GM19240 (cell line): Measurements from ENCODE around the gene TOX2.

Experiments
- DNase-seq: peaks from one replicate; pipeline ENCODE4 v3.0.0; 2011; ENCODE audit warnings: low spot score; ENCODE audit not compliant: insufficient read length

TOX2 gene

DNA sequence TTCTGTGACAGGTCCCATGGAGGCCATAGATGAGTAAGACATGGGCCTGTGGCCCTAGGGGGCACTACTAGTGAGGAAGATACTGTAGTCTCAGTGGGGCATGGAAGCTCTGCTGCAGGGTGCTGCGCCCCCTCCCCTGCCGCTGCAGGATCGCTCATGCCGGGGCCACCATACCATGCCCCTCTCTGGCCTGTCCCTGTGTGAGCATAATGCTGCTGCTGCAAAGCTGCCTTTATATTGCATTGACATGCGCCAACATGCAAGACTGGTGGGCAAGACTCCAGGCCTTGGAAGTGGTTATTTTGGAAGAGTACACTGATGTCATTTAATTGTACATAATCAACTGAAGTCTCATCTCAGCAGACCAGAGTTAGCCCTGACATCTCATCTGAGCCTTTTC is 60.0 kb downstream of the TOX2 start:
- DNase-seq: no peak

DNA sequence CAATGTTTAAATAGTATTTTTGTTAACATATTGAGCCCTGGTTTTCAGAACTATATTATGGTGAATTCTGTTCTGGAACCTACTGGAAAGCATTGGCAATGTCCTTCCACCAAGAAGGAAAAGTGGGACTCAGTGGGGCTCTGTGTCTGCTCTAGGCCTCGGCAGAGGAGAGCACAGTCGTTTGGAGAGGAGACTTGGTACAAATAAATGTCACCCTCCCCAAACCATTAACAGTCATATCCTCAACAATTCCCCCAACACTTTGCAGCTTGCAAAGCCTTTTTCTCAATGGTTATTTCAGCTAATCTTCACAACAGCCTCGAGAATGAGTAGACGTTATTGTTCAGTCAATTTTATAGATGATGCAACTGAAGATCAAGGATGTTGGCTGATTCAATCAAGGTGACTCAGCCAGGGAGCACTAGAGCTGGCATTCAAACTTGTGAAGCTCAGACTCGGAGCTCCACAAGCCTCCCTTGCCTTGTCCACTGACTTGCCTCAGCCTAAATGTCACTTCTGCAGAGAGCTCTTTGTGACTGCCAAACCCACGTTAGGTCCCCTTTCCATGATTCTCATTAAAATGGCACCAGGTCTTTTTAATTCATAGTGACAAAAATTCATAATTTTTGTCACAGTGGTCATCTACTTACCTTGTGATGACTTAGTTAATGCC is 60.6 kb downstream of the TOX2 start:
- DNase-seq: no peak

GRCh38 chr20:43976547-43976946 is 61.9 kb downstream of the TOX2 start:
- no peak for DNase-seq

DNA sequence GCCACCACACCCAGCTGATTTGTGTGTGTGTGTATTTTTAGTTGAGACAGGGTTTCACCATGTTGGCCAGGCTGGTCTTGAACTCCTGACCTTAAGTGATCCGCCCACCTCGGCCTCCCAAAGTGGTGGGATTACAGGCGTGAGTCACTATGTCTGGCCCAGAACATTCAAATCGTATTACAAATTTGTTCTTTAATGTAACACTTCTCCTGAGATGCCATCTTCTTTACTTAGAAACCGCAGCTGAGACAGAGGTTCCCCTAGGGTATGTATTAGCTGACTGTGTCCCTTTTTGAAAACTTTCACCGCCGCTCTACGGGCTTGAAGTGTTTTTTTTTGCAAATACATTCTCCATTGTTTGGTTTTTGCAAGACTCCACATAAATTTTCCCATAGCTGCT is 62.6 kb downstream of the TOX2 start:
- no peak for DNase-seq

GRCh38 chr20:43977962-43978361 is 63.3 kb downstream of the TOX2 start:
- DNase-seq: no peak

- no peak for DNase-seq
Observed at GRCh38 chr20:43979576-43980105, 65.0 kb downstream of the TOX2 start.

DNA sequence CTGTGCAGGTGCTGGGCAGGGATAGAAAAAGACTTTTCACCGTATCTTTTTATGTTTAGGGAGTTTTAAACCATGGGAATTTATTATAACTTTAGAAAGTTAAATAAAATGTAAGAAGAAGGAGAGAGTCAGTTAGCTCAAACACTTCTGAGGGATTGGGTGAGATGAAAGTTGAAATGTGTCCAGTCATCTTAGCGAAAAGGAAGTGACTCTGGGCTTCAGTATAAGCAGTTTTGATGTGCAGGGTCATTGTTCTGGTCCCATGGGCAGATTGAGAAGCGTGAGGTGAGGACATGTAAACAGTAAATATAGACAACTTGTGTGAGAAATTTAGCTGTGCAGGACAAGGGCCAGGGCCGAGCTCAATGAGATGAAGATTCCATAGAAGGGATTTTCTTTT is 66.9 kb downstream of the TOX2 start:
- no peak for DNase-seq

- no peak for DNase-seq
Observed at GRCh38 chr20:43982016-43982415, 67.4 kb downstream of the TOX2 start.

- no peak for DNase-seq
Observed at GRCh38 chr20:43982886-43983285, 68.2 kb downstream of the TOX2 start.

DNA sequence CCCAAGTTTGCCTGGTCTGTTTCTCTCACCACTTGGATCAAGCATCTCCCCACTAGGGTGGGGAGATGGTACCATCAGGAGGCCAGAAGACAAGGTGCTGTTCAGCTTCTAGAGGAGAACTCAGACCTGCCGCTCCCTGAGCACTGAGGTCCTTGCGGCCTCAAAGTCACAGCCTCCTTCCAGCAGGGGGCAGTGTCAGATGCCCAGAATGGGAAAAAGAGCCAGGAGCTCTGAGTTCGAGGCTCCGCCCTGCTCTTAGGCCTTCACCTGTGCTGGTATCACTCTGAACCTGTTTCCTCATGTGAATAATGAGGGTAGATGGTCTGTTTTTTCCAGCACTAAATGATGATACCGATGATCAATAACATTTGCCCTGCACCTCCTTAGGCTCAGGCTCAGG is 68.7 kb downstream of the TOX2 start:
- DNase-seq: no peak

DNA sequence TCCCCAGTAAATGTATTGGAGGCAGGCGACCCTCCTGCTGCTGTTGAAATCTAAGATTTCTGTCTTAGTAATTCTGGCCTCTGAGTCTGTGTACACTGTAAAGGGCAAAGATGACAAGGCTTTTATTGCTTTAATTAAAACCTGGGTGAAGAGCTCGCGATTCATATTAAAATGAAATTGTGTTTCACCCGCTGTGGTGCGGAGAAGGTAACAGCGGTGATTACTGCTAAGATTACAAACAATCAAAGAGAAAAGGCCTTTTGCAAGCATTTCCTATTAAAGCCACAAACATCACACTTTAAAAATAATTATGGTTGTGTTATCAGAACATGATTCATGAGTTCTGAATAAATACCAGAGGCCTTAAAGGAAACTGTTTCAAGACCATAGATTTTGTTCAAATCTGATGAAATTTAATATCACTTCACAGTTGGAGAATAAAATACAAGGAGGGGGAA is 69.3 kb downstream of the TOX2 start:
- no peak for DNase-seq

- no peak for DNase-seq
Observed at GRCh38 chr20:43984587-43984986, 69.9 kb downstream of the TOX2 start.

DNA sequence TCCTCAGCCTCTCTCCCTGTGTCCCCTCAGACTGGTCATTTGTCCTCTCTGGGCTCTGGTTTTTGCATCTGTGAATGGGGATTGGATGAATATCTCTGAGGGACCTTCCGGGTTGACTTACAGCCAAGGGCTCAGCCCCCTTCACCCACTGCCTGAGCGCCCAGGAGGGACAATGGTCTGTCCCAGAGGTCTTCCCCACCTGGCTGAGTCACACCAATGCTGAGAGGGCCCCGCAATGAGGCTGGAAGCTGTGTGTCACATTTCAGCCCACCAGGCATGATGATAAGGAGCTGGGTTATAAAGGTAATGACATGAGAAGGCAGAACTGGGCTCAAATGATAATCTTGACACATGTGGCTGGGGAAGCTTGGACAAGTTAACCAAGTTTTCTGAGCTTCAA is 70.5 kb downstream of the TOX2 start:
- no peak for DNase-seq

- no peak for DNase-seq
Observed at GRCh38 chr20:43985608-43986316, 71.1 kb downstream of the TOX2 start.

GRCh38 chr20:43987018-43987417 is 72.4 kb downstream of the TOX2 start:
- no peak for DNase-seq

DNA sequence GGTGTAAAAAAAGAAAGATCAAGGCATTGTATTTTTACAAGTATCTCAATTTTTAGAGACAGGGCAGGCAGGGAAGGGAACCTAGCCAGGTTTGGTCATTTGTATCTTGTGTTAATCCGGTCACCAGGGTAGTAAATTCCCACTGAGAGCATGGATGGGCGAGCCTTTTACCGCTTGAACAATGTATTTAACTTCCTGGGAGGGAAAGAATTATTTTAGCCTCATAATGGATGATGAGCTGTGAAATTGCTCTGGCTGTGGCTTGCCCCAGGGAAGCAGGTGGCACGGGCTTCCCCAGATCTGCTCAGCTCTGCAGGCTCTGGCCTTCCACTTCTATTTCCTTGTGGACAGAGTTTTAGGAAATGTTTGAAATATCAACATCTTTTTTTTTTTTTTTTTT is 72.9 kb downstream of the TOX2 start:
- DNase-seq: no peak

- DNase-seq: no peak
Observed at GRCh38 chr20:43988451-43988850, 73.8 kb downstream of the TOX2 start.

GRCh38 chr20:43988867-43989266 is 74.2 kb downstream of the TOX2 start:
- DNase-seq: no peak

DNA sequence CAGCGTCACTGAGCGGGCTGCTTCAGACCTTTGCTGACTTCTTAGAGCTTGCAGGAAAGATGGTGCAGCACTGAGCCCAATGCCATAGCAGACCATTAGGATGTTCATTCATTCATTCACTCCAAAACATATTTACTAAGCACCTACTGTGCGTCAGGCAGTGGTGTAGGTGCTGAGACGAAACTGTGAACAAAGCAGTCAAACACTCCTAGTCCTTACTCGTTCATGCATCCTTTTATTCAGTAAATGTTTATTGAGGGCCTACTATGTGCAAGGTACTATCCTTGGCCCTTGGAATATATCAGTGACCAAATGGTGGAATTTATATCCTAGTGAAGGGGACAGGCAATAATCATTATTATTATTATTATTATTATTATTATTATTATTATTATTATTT is 76.6 kb downstream of the TOX2 start:
- DNase-seq: no peak

- DNase-seq: no peak
Observed at GRCh38 chr20:43991982-43992381, 77.3 kb downstream of the TOX2 start.

GRCh38 chr20:43992885-43993284 is 78.2 kb downstream of the TOX2 start:
- DNase-seq: no peak

- no peak for DNase-seq
Observed at GRCh38 chr20:43993560-43993959, 78.9 kb downstream of the TOX2 start.
